AG08396 (cell line): ENCODE data around the gene TNC.

Source experiments
- DNase-seq: peaks from one replicate; pipeline ENCODE4 v3.0.0; 2012; ENCODE audit warnings: low spot score, mixed read lengths

The TNC gene

GRCh38 chr9:115008536-115009270 is 109.3 kb downstream of the TNC start:
- DNase-seq, result peak; percentile 76

- peak; percentile 32 for DNase-seq
Measured at GRCh38 chr9:115006660-115007059, 111.3 kb downstream of the TNC start.

- DNase-seq, result no peak
Measured at GRCh38 chr9:115005322-115005721, 112.6 kb downstream of the TNC start.

GRCh38 chr9:115004545-115004944 is 113.4 kb downstream of the TNC start:
- DNase-seq, result no peak

GRCh38 chr9:115002371-115003120 is 115.4 kb downstream of the TNC start:
- DNase-seq, result no peak

- DNase-seq, result no peak
Measured at GRCh38 chr9:115000217-115000639, 117.7 kb downstream of the TNC start.

- no peak for DNase-seq
Measured at GRCh38 chr9:114998326-114998725, 119.6 kb downstream of the TNC start.

- DNase-seq, result no peak
Measured at GRCh38 chr9:114995681-114996221, 122.2 kb downstream of the TNC start.

- no peak for DNase-seq
Measured at GRCh38 chr9:114994768-114995167, 123.2 kb downstream of the TNC start.

GRCh38 chr9:114991861-114992260 is 126.1 kb downstream of the TNC start:
- no peak for DNase-seq

- DNase-seq, result no peak
Measured at GRCh38 chr9:114990901-114991300, 127.1 kb downstream of the TNC start.

GRCh38 chr9:114989600-114990410 is 128.2 kb downstream of the TNC start:
- DNase-seq, result no peak

GRCh38 chr9:114988962-114989599 is 128.9 kb downstream of the TNC start:
- DNase-seq, result no peak

- DNase-seq, result no peak
Measured at GRCh38 chr9:114987116-114987515, 130.8 kb downstream of the TNC start.

GRCh38 chr9:114985959-114986501 is 131.9 kb downstream of the TNC start:
- no peak for DNase-seq

- DNase-seq, result no peak
Measured at GRCh38 chr9:114981063-114981462, 136.9 kb downstream of the TNC start.

GRCh38 chr9:114973216-114973615 is 144.7 kb downstream of the TNC start:
- DNase-seq, result no peak

GRCh38 chr9:114972510-114973136 is 145.3 kb downstream of the TNC start:
- no peak for DNase-seq
